Middle frontal gyrus (tissue), 1 donor: ENCODE results near the gene AP1AR.
A peak's percentile ranks its signal among the peaks of the same experiment; 100 is the strongest.

Experiments
- DNase-seq: peaks from one replicate; pipeline ENCODE4 v3.0.0-alpha.2; 2015; ENCODE audit warnings: low spot score; ENCODE audit errors: extremely low spot score

AP1AR gene

GRCh38 chr4:112222219-112222955 is 9.2 kb upstream of the AP1AR start:
- no peak for DNase-seq

- no peak for DNase-seq
Observed at GRCh38 chr4:112225157-112225556, 6.4 kb upstream of the AP1AR start.

- peak; percentile 95 for DNase-seq
Observed at GRCh38 chr4:112230879-112231778, 458 bp upstream of the AP1AR start.

- DNase-seq = peak; percentile 65
Observed at GRCh38 chr4:112234952-112235609, 3.5 kb downstream of the AP1AR start.

- no peak for DNase-seq
Observed at GRCh38 chr4:112236040-112236439, 4.5 kb downstream of the AP1AR start.

GRCh38 chr4:112238833-112239232 is 7.2 kb downstream of the AP1AR start:
- DNase-seq = no peak

GRCh38 chr4:112245383-112245782 is 13.8 kb downstream of the AP1AR start:
- DNase-seq = no peak

GRCh38 chr4:112247021-112247420 is 15.4 kb downstream of the AP1AR start:
- no peak for DNase-seq

- no peak for DNase-seq
Observed at GRCh38 chr4:112251019-112251643, 19.5 kb downstream of the AP1AR start.

- DNase-seq = no peak
Observed at GRCh38 chr4:112252234-112252633, 20.6 kb downstream of the AP1AR start.

GRCh38 chr4:112253382-112254000 is 21.9 kb downstream of the AP1AR start:
- no peak for DNase-seq

GRCh38 chr4:112257098-112257497 is 25.5 kb downstream of the AP1AR start:
- no peak for DNase-seq

- DNase-seq = no peak
Observed at GRCh38 chr4:112266823-112267222, 35.2 kb downstream of the AP1AR start.

GRCh38 chr4:112270051-112270450 is 38.5 kb downstream of the AP1AR start:
- DNase-seq = no peak

GRCh38 chr4:112270640-112271421 is 39.2 kb downstream of the AP1AR start:
- no peak for DNase-seq

GRCh38 chr4:112272292-112272691 is 40.7 kb downstream of the AP1AR start:
- no peak for DNase-seq

- no peak for DNase-seq
Observed at GRCh38 chr4:112274959-112275358, 43.4 kb downstream of the AP1AR start.

- no peak for DNase-seq
Observed at GRCh38 chr4:112276113-112276512, 44.5 kb downstream of the AP1AR start.

GRCh38 chr4:112277220-112277619 is 45.6 kb downstream of the AP1AR start:
- DNase-seq = no peak

- no peak for DNase-seq
Observed at GRCh38 chr4:112277705-112278448, 46.3 kb downstream of the AP1AR start.
